ENCODE results near the gene R3HDM2. TPM values are rescaled to one million over a fixed set of nuclear protein-coding genes. Genes with fewer than 3 reads are reported as not detected.

The R3HDM2 gene
- total RNA-seq, 1 experiment from 2014 or later: 45.4 TPM

DNA sequence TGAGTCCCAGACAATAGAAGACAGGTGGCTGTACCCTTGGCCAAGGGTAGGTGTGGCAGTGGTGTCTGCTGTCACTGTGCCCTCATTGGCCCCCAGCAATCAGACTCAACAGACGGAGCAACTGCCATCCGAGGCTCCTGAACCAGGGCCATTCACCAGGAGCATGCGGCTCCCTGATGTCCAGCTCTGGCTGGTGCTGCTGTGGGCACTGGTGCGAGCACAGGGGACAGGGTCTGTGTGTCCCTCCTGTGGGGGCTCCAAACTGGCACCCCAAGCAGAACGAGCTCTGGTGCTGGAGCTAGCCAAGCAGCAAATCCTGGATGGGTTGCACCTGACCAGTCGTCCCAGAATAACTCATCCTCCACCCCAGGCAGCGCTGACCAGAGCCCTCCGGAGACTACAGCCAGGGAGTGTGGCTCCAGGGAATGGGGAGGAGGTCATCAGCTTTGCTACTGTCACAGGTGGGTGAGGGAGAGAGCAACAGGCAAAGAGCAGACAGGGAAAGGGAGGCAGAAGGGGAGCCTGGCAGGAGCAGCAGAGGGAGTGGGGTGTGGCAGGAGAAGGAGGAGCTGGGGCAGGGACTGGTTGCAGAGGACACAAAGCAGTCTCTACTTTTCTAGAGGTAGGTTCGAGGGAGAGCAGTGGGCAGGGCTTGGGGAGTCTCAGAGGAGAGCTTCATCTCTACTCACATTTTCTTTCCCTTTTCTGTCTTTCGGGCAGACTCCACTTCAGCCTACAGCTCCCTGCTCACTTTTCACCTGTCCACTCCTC is 24.7 kb upstream of the R3HDM2 start:
- H3K36me3 ChIP-seq (ENCODE audit: control insufficient read depth in 1 of 2, insufficient read depth in 2 of 2, low read length in 2 of 2): no peaks in the 10 kb centered on the region
- peaks cover 32 to 51% of the 10 kb centered on the region in 2 experiments for H3K4me1 ChIP-seq (ENCODE audit: control insufficient read depth in 1 of 2, insufficient read depth in 2 of 2, low read length in 2 of 2)
- H3K79me2 ChIP-seq (ENCODE audit: insufficient read depth, low read length): no peaks in the 10 kb centered on the region
- intact Hi-C loops (cut with micrococcal nuclease): no loop called here
- H3K9ac ChIP-seq (ENCODE audit: low read length): no peak overlapping the region
- no peaks in the 10 kb centered on the region for H3K9me3 ChIP-seq (ENCODE audit: control insufficient read depth in 1 of 2, insufficient read depth in 1 of 2, low read depth in 1 of 2, low read length in 2 of 2)
- no peaks in the 10 kb centered on the region for H4K20me1 ChIP-seq (ENCODE audit: insufficient read depth)
- ChIA-PET POLR2A (interaction anchor here (0.6 to 1.2 kb wide), 4 partner anchors 30 to 226 kb away, joined by 3 to 4 read pairs (median 4); partner anchors contain the start of gene SHMT2), CTCF (interaction anchor here (0.6 to 2.5 kb wide), 18 partner anchors 11 to 271 kb away, joined by 3 to 23 read pairs (median 4); partner anchors contain the start of gene NXPH4), RAD21 (ENCODE audit: low non-redundant PET in 1 of 2, low total read pairs in 2 of 2, uncharacterized antibody in 2 of 2, unreplicated experiment in 2 of 2) (no interaction called here)
- TF ChIP-seq CBX3 (IDR thresholded peaks at IDR 0.05; ENCODE audit: low read depth): no peak
- no peak for TF ChIP-seq ATF3 (IDR thresholded peaks at IDR 0.05)
- peak overlapping the region in 1 of 2 experiments; percentile 19; a peak in 2 of 4 replicates for H3K4me3 ChIP-seq (replicated peaks in 1 of 2; ENCODE audit: low read depth in 1 of 2, low read length in 2 of 2)
- no peaks in the 10 kb centered on the region for H3K27me3 ChIP-seq (ENCODE audit: insufficient read depth, low read length)
- BruUV-seq (replicated peaks): no TSS peak
- H2AFZ ChIP-seq (ENCODE audit: low read depth, low read length, poor library complexity, severe bottlenecking): peak overlapping the region; percentile 75
- DNase-seq (ENCODE audit: low read depth, low spot score): no peak
- no peak for ATAC-seq
- no peaks in the 10 kb centered on the region for H3K9me2 ChIP-seq (ENCODE audit: insufficient read depth)
- no peak overlapping the region for H3K27ac ChIP-seq (ENCODE audit: low read depth, low read length)
- peak overlapping the region; percentile 44 for H3K4me2 ChIP-seq (ENCODE audit: low read length)

GRCh38 chr12:57454566-57455373 is 23.9 kb upstream of the R3HDM2 start, which contains the start of gene INHBE:
Gene INHBE, plus strand, starts transcription at chr12:57455307. Its CDS starts 230 bp downstream, at chr12:57455537.
- no peak within 1 kb of the TSS for H3K27ac ChIP-seq (ENCODE audit: low read depth, low read length)
- peak within 1 kb of the TSS; percentile 75 for H2AFZ ChIP-seq (ENCODE audit: low read depth, low read length, poor library complexity, severe bottlenecking)
- H3K4me1 ChIP-seq (ENCODE audit: control insufficient read depth in 1 of 2, insufficient read depth in 2 of 2, low read length in 2 of 2): peaks cover 29 to 45% of the 10 kb centered on the region in 2 experiments
- ChIA-PET RAD21 (ENCODE audit: low non-redundant PET in 1 of 2, low total read pairs in 2 of 2, uncharacterized antibody in 2 of 2, unreplicated experiment in 2 of 2) (no interaction called here), CTCF (interaction anchor here (0.7 to 3.5 kb wide), 17 partner anchors 10 to 271 kb away, joined by 3 to 26 read pairs (median 4); partner anchors contain the start of gene NXPH4), POLR2A (interaction anchor here (0.6 to 1.2 kb wide), 4 partner anchors 31 to 225 kb away, joined by 3 to 4 read pairs (median 4); partner anchors contain the start of gene SHMT2)
- DNase-seq (ENCODE audit: low read depth, low spot score) (no peak), ATAC-seq (no peak)
- H3K9me2 ChIP-seq (ENCODE audit: insufficient read depth): no peaks in the 10 kb centered on the region
- no peaks in the 10 kb centered on the region for H3K9me3 ChIP-seq (ENCODE audit: control insufficient read depth in 1 of 2, insufficient read depth in 1 of 2, low read depth in 1 of 2, low read length in 2 of 2)
- H3K27me3 ChIP-seq (ENCODE audit: insufficient read depth, low read length): no peaks in the 10 kb centered on the region
- intact Hi-C loops (cut with micrococcal nuclease): no loop called here
- no peaks in the 10 kb centered on the region for H3K79me2 ChIP-seq (ENCODE audit: insufficient read depth, low read length)
- no TSS peak for BruUV-seq (replicated peaks)
- no peaks in the 10 kb centered on the region for H4K20me1 ChIP-seq (ENCODE audit: insufficient read depth)
- peak within 1 kb of the TSS in 1 of 2 experiments; percentile 19; a peak in 2 of 4 replicates for H3K4me3 ChIP-seq (replicated peaks in 1 of 2; ENCODE audit: low read depth in 1 of 2, low read length in 2 of 2)
- H3K4me2 ChIP-seq (ENCODE audit: low read length): peak within 1 kb of the TSS; percentile 44
- peak; percentile 39 for TF ChIP-seq TCF7L2 (IDR thresholded peaks at IDR 0.05; ENCODE audit: borderline replicate concordance, extremely low read depth, insufficient read depth, insufficient read length)
- TF ChIP-seq EZH2 (IDR thresholded peaks at IDR 0.05): no peak
- TF ChIP-seq POLR2A (IDR thresholded peaks at IDR 0.05; ENCODE audit: borderline replicate concordance, extremely low read depth, insufficient read depth, insufficient read length): peak; percentile 10
- H3K36me3 ChIP-seq (ENCODE audit: control insufficient read depth in 1 of 2, insufficient read depth in 2 of 2, low read length in 2 of 2): no peaks in the 10 kb centered on the region
- H3K9ac ChIP-seq (ENCODE audit: low read length): no peak within 1 kb of the TSS

All from HCT116 (cell line).